ENCODE measurements around the gene EFCAB13.

- TF ChIP-seq CTCF (IDR thresholded peaks at IDR 0.05; ENCODE audit: poor library complexity) = no peak
- no peak for TF ChIP-seq EZH2 (IDR thresholded peaks at IDR 0.05; ENCODE audit: borderline replicate concordance)
Measured at GRCh38 chr17:47292206-47292605, 31.5 kb upstream of the EFCAB13 start.

Measured in hepatocyte (in vitro differentiated cells).